PC-9 (cell line): ENCODE measurements around the gene EGFLAM.

Experiments used
- EZH2 ChIP-seq: fragments of 200-600 bp; sonication (generic); IDR thresholded peaks from 2 replicates; pipeline ENCODE4 v1.8.0; 2017; ENCODE audit warnings: antibody characterized with exemption, low read depth
- TF ChIP-seq, protein P1 (sequence below): fragments of 200-600 bp; sonication (generic); conservative IDR thresholded peaks from 2 replicates; pipeline ENCODE4 v1.6.1; 2017; ENCODE audit warnings: mixed run types, antibody characterized with exemption, mild to moderate bottlenecking, moderate library complexity

DNA sequence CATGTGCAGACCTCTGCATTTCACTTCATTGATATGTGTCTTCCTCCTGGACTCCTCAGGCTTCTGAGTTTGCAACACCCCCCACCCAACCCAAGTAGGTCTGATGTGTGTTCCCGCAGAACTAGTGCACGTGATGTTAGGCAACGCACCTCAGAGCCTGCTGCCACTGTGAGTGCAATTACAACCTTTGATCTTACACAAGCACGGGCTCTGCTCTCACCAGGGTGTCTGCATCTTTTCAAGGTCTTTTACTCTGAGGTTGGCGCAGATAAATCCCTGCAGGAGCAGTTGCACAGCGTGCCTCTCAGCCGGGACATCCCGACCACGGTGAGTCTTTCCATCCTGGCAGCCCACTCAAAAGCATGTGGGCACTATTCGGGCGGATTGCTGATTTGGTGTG, 80.1 kb downstream of the EGFLAM start:
- TF ChIP-seq, protein P1, sequence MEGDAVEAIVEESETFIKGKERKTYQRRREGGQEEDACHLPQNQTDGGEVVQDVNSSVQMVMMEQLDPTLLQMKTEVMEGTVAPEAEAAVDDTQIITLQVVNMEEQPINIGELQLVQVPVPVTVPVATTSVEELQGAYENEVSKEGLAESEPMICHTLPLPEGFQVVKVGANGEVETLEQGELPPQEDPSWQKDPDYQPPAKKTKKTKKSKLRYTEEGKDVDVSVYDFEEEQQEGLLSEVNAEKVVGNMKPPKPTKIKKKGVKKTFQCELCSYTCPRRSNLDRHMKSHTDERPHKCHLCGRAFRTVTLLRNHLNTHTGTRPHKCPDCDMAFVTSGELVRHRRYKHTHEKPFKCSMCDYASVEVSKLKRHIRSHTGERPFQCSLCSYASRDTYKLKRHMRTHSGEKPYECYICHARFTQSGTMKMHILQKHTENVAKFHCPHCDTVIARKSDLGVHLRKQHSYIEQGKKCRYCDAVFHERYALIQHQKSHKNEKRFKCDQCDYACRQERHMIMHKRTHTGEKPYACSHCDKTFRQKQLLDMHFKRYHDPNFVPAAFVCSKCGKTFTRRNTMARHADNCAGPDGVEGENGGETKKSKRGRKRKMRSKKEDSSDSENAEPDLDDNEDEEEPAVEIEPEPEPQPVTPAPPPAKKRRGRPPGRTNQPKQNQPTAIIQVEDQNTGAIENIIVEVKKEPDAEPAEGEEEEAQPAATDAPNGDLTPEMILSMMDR = no peak
- TF ChIP-seq EZH2 = no peak
